MM.1S (cell line): ENCODE data around the gene AFG3L2.

ENCODE experiments used
- EZH2 ChIP-seq: fragments of 300-600 bp; sonication (generic); optimal IDR thresholded peaks from 2 replicates; pipeline ENCODE3; 2017; ENCODE audit warnings: low read depth, mild to moderate bottlenecking, antibody characterized with exemption, low read length, mixed read lengths
- EZH2phosphoT487 ChIP-seq: fragments of 300-600 bp; sonication (generic); IDR thresholded peaks from 2 replicates; pipeline ENCODE4 v1.6.1; 2018; ENCODE audit warnings: antibody characterized with exemption, low read length
- TF ChIP-seq, protein P1 (sequence below): fragments of 300-600 bp; sonication (generic); IDR thresholded peaks from 2 replicates; pipeline ENCODE4 v1.5.1; 2016; ENCODE audit warnings: antibody characterized with exemption, low read length, mixed read lengths

- TF ChIP-seq EZH2phosphoT487 (no peak), EZH2 (no peak)
- TF ChIP-seq, protein P1, sequence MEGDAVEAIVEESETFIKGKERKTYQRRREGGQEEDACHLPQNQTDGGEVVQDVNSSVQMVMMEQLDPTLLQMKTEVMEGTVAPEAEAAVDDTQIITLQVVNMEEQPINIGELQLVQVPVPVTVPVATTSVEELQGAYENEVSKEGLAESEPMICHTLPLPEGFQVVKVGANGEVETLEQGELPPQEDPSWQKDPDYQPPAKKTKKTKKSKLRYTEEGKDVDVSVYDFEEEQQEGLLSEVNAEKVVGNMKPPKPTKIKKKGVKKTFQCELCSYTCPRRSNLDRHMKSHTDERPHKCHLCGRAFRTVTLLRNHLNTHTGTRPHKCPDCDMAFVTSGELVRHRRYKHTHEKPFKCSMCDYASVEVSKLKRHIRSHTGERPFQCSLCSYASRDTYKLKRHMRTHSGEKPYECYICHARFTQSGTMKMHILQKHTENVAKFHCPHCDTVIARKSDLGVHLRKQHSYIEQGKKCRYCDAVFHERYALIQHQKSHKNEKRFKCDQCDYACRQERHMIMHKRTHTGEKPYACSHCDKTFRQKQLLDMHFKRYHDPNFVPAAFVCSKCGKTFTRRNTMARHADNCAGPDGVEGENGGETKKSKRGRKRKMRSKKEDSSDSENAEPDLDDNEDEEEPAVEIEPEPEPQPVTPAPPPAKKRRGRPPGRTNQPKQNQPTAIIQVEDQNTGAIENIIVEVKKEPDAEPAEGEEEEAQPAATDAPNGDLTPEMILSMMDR, result no peak
Measured at GRCh38 chr18:12281861-12282260, 95.2 kb downstream of the AFG3L2 start.
